Activated T-cell treated with anti-CD3 and anti-CD28 coated beads, Interleukin-2, amount 50 U/mL, for 48 hours (primary cell): ENCODE data around the gene KLC4.
A peak's percentile ranks its signal among the peaks of the same experiment; 100 is the strongest.

ENCODE experiments used
- DNase-seq, 2 experiments: peaks; one replicate each; pipeline ENCODE4 v3.0.0-alpha.2; 2020

Gene KLC4

GRCh38 chr6:43059168-43060033, at the start of gene KLC4, which contains the start of gene MRPL2:
KLC4 (plus strand) TSS chr6:43059631; CDS start chr6:43061336, 1,705 bp downstream.
MRPL2 (minus strand) TSS chr6:43059434; CDS start chr6:43059381, 53 bp downstream.
- DNase-seq: peak; percentile 98 to 99

DNA sequence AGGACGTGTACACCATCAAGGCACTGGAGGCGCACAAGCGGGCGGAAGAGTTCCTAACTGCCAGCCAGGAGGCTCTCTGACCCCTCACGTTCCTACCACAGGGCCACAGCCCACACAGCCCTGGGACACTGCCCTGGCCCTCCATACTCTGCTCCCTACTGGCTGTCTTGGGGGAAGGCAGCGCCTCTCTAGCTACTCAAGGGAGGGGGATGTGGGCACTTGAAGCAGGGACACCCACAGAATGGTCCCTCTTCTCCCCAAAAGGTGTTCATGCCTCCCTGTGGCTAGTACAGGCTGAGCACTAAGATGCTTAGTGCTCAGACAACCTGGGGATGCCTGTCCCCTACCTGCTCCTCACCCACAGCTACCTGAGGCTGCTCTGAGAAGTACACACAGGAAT, 48.2 kb upstream of the KLC4 start:
- DNase-seq: no peak

DNA sequence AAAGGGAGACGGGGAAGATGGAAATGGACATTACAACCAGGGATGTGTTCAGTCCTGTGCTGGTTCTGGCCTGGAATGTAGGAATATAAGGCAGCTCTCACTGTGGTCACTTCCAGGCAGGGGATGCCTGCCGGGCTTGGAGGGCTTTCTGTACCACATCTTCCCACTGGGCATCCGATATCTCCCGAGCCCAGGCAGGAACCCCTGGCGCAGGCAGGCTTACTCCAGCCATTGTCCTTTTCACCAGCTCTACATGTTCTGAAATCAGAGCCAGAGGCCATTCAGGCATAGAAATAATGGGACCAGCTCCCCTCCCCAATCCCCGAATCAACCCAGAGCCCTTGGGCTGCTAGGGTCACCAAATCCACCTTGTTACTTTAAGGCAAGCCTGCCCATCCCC, 47.1 kb upstream of the KLC4 start:
- no peak for DNase-seq

DNA sequence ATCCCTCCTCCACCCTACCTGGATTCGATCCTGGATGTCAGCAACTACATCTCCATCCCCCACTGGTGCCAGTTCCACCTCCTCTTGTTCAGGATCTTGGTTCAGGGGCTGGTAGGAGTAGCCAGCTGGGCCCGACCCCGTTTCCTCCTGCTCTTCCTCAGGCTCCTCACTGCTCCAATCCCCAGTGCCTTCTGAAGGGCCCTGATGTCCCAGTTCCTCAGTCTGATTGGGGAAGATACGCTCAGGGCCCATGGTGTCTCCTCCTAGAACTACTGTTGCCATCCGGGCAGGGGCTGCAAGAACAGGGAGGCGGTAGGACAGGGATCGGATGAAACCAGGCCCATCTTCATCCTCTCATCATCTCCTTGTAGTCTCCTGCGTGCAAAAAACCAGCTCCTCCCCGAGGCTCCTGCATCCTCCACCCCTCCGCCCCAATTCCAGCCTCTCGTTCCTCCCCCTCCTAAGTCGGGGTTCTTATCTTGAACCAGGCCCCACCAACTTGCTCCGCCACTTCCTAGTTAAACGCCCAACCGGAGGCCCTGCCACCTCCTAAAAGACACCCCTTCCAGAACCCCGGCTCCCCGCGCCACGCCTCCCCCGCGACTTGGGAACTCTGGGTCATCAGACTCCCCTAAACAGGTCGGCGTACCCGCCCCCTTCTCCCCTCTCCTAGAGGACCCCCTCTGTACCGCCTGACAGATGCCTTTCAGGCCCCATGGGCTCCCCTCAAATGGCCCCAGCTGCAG, 46.2 kb upstream of the KLC4 start:
- DNase-seq: no peak

- peak; percentile 99 to 100 for DNase-seq
These were observed 45.5 kb upstream of the KLC4 start, which contains the start of the genes KLHDC3 and MEA1 for GRCh38 chr6:43013843-43014433. KLHDC3 (plus strand) TSS chr6:43014249; CDS start chr6:43017193, 2,944 bp downstream. MEA1 (minus strand) TSS chr6:43013946; CDS start chr6:43013813, 133 bp downstream.

GRCh38 chr6:43014434-43014909, 45.0 kb upstream of the KLC4 start:
- DNase-seq: no peak

DNA sequence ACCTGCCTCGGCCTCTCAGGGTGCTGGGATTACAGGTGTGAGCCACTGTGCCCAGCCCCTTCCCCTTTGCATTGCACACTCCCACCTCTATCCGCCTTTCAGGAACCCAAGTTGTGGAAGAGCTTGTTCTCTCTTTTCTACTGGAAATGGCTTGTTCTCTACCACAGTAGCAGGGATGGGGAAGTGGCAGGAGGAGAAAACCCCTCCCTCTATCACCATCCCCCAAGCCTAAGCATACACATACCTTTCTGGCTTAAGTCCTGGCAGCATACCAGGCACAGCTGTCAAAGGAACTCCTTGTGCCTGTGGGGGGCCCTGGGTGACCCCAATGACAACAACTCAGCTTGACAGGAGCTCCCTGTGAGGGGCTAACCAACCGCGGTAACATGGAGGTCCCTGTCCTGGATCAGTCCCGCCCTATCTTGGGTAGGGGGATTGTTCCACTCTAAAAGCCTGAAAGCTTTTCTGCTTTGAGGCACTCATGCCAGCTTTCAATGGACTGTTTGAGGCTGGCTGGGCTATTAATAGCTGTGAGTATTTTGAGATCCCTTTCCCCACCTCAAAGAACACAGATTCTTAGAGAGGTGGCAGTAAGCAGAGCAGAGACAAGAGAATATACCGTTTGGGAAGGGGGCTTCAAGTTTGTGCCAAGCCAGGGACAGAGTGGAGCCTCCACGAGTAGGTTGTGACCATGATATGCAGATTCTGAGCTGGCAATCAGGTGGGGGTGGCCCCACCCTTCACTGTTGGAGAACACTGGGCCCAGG, 43.1 kb upstream of the KLC4 start:
- DNase-seq: no peak

GRCh38 chr6:43016943-43017334, 42.5 kb upstream of the KLC4 start:
- DNase-seq: no peak

GRCh38 chr6:43019152-43019551, 40.3 kb upstream of the KLC4 start:
- no peak for DNase-seq

- no peak for DNase-seq
These were observed 39.3 kb upstream of the KLC4 start for GRCh38 chr6:43020052-43020705.

GRCh38 chr6:43020847-43021246, 38.6 kb upstream of the KLC4 start:
- no peak for DNase-seq

DNA sequence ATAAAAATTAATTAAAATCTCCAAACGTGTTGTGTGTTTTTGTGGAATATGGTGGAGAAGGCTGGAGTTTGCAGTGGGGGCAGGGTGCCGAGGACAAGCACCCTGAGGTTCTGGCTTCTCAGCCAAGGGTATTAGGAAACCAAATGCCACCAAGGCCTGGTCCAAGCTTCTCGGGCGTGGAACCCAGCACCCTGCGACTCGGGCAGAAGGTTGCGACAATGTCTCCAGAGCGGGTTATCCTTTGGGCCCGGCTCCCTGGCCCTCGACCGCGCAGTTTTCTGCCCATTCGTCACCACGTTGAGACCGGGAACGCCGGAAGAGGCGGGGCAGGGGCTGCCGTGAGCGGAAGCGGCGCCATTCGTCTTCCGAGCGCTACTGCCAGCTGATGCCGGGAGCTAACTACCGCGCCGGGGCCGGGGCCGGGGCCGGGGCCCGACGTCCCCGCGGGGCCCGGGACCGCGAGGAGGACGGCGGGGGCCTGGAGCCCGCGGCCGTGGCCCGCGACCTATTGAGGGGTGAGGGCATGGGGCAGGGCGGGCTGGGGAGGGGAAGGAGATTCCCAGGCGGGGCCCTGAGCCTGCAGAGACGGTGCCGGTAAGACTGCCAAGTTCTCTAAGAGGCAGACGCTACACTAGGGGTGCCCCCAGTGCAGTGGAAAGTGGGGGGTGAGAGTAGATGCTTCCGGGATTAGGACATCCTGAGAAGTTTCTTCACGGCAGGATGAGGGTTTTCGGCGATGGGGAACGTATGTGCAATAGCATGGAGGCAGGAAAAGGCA, 38.0 kb upstream of the KLC4 start, which contains the start of gene RRP36:
RRP36 (plus strand) TSS at position 354 of the 778 bp plus-strand sequence; CDS start at position 386, 32 bp downstream.
- DNase-seq: peak; percentile 84 to 85

DNA sequence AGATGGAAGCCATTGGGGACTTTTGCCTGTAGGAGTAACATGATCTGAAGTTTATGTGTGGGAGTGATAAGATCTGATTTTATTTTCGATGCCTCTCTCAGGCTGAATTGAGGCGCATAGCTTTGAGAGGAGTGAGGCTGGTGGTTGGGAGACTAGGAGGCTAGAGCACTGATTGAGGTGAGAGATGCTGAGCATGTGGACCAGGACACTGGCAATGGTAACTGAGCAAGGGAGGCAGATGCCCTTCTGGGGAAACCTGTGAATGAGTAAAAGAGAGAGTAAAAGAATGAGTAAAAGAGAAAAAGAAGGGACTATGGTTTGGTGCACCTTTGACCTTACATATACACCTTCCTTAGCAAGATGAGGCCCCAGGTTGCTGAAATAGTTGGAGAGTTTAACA, 35.0 kb upstream of the KLC4 start:
- DNase-seq: peak; percentile 28 to 29

- DNase-seq: no peak
These were observed 33.1 kb upstream of the KLC4 start for GRCh38 chr6:43026365-43026764.

GRCh38 chr6:43029120-43029519, 30.3 kb upstream of the KLC4 start:
- no peak for DNase-seq

DNA sequence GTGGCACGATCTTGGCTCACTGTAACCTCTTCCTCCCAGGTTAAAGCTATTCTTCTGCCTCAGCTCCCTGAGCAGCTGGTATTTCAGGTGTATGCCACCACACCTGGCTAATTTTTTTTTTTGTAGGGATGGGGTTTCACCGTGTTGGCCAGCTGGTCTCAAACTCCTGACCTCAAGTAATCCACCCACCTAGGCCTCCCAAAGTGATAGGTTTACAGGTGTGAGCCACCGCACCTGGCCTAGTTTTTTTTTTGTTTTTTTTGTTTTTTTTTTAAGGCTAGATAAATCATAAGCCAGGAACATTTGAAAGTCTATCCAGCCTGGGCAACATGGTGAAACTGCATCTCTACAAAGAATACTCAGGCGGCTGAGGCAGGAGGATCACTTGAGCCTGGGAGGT, 27.1 kb upstream of the KLC4 start:
- no peak for DNase-seq

DNA sequence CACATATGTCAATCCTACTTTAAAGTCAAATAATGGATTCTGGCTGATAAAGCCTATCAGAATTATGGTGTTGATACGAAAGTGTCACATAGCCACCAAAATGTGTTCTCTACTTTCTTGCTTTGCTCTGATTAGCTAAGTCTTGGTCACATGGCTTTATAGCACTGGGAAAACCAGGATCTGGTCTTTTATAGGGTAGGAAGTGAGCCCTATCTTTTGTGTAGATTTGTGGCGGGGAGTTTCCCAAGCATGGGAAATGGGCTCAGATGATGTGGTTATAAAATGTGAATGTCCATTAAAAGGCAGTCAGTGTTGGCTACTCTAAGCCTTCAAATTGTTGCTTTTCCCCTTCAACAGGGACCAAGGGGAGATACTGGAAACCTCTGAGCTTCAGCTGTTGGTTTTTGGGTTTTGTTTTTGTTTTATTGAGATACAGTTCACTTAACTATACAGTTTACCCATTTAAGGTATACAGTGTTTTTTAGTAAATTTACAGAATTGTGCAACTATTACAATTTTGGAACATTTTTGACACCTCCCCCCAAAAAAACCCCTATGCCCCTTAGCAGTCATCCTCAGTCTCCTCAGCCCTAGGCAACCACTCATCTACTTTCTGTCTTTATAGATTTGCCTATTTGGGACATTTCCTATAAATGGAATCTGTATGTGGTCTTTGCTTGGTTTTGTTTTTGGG, 25.8 kb upstream of the KLC4 start:
- DNase-seq: no peak

GRCh38 chr6:43034190-43034525, 25.3 kb upstream of the KLC4 start:
- no peak for DNase-seq

DNA sequence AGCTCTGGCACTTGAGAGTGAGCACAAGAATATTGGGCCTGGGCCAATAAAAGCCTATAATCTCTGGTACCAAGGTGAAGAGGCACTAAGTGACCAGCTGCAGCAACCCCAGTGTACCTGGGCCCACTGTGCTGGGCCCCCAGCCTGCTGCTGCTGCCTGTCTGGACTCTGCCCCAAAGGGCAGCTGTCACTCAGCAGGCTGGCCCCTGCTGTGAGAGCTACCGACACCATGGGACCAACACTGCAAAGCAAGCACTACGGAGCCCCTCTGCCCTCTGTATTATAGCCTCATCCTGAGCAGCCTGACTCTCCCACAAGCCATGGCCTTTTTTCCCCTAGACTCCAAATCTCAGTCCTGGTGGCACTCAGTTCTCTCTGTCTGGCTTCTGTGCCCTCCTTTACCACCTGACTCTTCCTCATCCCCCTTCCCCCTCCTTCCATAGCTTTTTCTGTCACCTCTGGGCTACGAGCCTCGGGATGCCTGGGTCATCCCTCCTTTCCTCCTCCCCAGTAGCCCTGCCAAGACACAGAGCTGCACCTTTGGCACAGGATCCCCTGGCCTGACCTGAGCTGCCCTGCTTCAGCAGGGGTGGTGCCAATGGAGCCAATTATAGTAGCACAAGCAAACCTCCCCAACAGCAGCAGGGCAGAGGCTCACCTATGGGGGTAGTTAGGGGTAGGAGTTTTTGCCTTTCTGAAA, 23.8 kb upstream of the KLC4 start:
- no peak for DNase-seq

DNA sequence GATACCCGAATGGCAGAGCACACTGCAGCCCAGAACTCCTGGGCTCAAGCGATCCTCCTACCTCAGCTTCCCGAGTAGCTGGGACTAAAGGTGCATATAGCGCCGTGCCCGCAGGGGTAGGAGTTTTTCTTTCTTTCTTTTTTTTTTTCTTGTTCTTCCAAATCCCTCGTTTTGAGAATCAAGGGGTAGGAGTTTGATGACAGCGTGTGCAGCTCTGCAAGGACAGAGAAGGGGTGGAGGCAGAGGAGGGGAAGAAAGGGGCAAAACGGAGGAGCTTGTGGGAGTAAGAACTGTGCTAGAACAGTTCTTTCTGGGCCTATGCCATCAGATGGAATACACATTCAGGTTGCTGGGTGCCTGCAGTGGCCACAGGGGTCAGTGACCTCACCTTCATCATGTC, 22.7 kb upstream of the KLC4 start:
- DNase-seq: no peak
